Activated naive CD8-positive, alpha-beta T cell treated with anti-CD3 and anti-CD28 coated beads for 36 hours (primary cell): ENCODE results near the gene AUTS2. TPM values are rescaled to one million over a fixed set of nuclear protein-coding genes. Genes with fewer than 3 reads are reported as not detected.

Source experiments
- DNase-seq: peaks from one replicate; pipeline ENCODE4 v3.0.0; 2021
- H3K27ac Mint-ChIP-seq: one replicate; pipeline ENCODE4 v1.8.0; 2022; ENCODE audit warnings: mild to moderate bottlenecking, moderate library complexity, mixed read lengths
- H3K27me3 Mint-ChIP-seq: one replicate; pipeline ENCODE4 v1.8.0; 2022; ENCODE audit warnings: mild to moderate bottlenecking, mixed read lengths
- H3K36me3 Mint-ChIP-seq: one replicate; pipeline ENCODE4 v1.8.0; 2021; ENCODE audit warnings: mild to moderate bottlenecking, mixed read lengths
- H3K4me1 Mint-ChIP-seq: one replicate; pipeline ENCODE4 v1.8.0; 2021; ENCODE audit warnings: mixed read lengths
- H3K4me3 Mint-ChIP-seq: one replicate; pipeline ENCODE4 v1.8.0; 2022; ENCODE audit warnings: mild to moderate bottlenecking, moderate library complexity, mixed read lengths
- H3K9me3 Mint-ChIP-seq: one replicate; pipeline ENCODE4 v1.8.0; 2022; ENCODE audit warnings: mixed read lengths
- total RNA-seq, 2 experiments: library from RNA; stranded (reverse); gene quantifications; one replicate each; pipeline ENCODE4 v1.2.3, GENCODE V29; 2021

The AUTS2 gene
- total RNA-seq, 2 experiments from 2014 or later: 0.58 to 0.78 TPM

DNA sequence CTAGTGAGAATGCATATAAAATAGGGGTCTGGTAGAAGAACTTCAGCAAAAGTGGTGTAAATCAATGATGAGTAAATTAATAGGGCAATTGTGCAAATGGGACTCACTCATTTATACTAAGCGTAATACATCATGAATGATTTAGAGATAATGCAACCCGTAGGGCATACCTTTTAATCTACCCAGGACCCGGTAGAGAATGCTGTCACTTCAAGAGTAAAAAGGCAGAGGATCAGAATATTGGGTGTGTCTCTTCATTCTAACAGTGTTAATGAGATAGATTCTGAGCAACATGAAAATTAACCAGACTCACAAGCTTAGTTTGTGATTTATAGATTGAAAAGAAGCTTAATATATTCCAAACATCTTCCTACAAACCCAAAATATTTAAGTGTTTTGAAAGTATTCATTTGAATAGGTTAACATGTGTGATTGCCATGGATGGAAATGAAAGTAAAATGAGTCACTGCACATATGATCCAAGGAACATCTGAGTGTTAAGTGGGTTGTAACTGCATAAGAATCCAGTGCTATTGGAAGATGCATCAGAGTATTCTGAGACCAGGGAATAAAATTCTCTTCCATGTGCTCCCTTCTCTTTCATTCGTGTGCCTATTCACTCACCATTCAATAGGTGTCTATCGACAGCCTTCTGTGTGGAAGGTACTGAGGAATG lies 690.6 kb downstream of the AUTS2 start:
- H3K4me1 Mint-ChIP-seq: no peaks in the 10 kb centered on the region
- DNase-seq: no peak
- no peak overlapping the region for H3K27ac Mint-ChIP-seq
- H3K36me3 Mint-ChIP-seq: no peaks in the 10 kb centered on the region
- H3K4me3 Mint-ChIP-seq: no peak overlapping the region
- no peaks in the 10 kb centered on the region for H3K27me3 Mint-ChIP-seq
- H3K9me3 Mint-ChIP-seq: no peaks in the 10 kb centered on the region

GRCh38 chr7:70292716-70293115 lies 694.4 kb downstream of the AUTS2 start:
- no peak for DNase-seq
- no peak overlapping the region for H3K4me3 Mint-ChIP-seq
- no peaks in the 10 kb centered on the region for H3K27me3 Mint-ChIP-seq
- no peaks in the 10 kb centered on the region for H3K4me1 Mint-ChIP-seq
- no peak overlapping the region for H3K27ac Mint-ChIP-seq
- H3K36me3 Mint-ChIP-seq: no peaks in the 10 kb centered on the region
- no peaks in the 10 kb centered on the region for H3K9me3 Mint-ChIP-seq

GRCh38 chr7:70294211-70294911 lies 696.1 kb downstream of the AUTS2 start:
- no peaks in the 10 kb centered on the region for H3K36me3 Mint-ChIP-seq
- H3K27me3 Mint-ChIP-seq: no peaks in the 10 kb centered on the region
- no peaks in the 10 kb centered on the region for H3K9me3 Mint-ChIP-seq
- H3K4me1 Mint-ChIP-seq: no peaks in the 10 kb centered on the region
- no peak for DNase-seq
- H3K27ac Mint-ChIP-seq: no peak overlapping the region
- H3K4me3 Mint-ChIP-seq: no peak overlapping the region

GRCh38 chr7:70298780-70299471 lies 700.7 kb downstream of the AUTS2 start:
- Mint-ChIP-seq H3K4me3 (no peak overlapping the region), H3K4me1 (peaks cover 8% of the 10 kb centered on the region), H3K27me3 (no peaks in the 10 kb centered on the region), H3K36me3 (no peaks in the 10 kb centered on the region), H3K27ac (no peak overlapping the region), H3K9me3 (no peaks in the 10 kb centered on the region)
- no peak for DNase-seq

DNA sequence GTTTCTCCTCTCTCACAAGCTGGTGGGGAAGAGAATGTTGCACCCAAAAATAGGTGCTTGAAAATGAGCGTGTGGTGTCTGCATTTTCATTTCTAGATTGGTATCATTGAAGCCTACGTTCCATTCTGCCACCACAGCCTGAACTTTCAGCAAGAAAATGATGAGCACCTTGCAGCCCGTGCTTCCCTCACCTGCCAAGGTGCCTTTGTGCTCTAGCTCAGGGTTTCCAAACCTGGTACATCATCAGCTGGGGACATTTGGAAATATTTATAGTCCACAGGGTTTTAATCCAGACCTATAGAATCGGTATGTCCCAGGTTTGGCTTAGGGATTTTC lies 701.2 kb downstream of the AUTS2 start:
- H3K27ac Mint-ChIP-seq: no peak overlapping the region
- no peaks in the 10 kb centered on the region for H3K27me3 Mint-ChIP-seq
- H3K9me3 Mint-ChIP-seq: no peaks in the 10 kb centered on the region
- DNase-seq: no peak
- no peak overlapping the region for H3K4me3 Mint-ChIP-seq
- H3K4me1 Mint-ChIP-seq: peaks cover 10% of the 10 kb centered on the region
- H3K36me3 Mint-ChIP-seq: no peaks in the 10 kb centered on the region

- DNase-seq: no peak
- no peak overlapping the region for H3K27ac Mint-ChIP-seq
- H3K27me3 Mint-ChIP-seq: no peaks in the 10 kb centered on the region
- no peaks in the 10 kb centered on the region for H3K36me3 Mint-ChIP-seq
- peaks cover 10% of the 10 kb centered on the region for H3K4me1 Mint-ChIP-seq
- no peak overlapping the region for H3K4me3 Mint-ChIP-seq
- no peaks in the 10 kb centered on the region for H3K9me3 Mint-ChIP-seq
Observed at GRCh38 chr7:70301673-70302185, 703.5 kb downstream of the AUTS2 start.

DNA sequence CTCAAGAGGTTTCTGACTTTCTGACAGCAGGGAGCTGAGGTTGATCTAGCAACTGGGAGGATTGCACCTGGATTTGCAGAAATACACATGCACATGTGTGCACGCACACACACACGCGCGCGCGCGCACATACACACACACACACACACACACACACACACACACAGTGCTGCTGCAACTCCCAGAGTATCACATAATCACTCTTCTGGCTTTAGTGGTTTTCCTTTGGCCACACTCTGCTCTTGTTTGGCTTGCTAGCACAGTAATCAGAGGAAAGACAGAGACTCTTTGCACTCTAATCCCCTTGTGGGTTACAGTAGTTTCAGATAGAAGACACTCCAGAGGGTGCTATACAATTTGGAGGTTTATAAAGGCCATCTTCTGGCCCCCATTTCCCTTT lies 705.0 kb downstream of the AUTS2 start:
- no peak for DNase-seq
- Mint-ChIP-seq H3K27me3 (no peaks in the 10 kb centered on the region), H3K4me3 (no peak overlapping the region), H3K36me3 (no peaks in the 10 kb centered on the region), H3K9me3 (no peaks in the 10 kb centered on the region), H3K27ac (no peak overlapping the region), H3K4me1 (peaks cover 15% of the 10 kb centered on the region)

DNA sequence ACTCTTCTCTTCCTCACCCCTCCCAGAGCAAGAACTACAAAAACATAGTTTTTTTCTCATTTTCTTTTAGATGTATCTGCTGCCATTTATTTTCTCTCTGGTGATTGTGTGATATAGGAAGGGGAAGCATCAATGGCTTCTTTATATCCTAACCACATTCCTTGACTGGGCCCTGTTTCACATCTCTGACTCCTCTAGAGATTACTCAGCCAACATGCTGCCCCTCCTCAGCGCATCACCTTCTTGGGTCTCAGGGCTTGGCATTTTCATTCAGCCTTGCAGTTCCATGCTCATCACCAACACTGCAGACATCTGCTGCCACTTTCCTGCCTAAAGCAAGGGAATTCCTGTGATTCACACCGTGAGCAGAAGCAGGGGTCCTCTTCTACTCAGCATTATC lies 705.5 kb downstream of the AUTS2 start:
- H3K9me3 Mint-ChIP-seq: no peaks in the 10 kb centered on the region
- no peaks in the 10 kb centered on the region for H3K27me3 Mint-ChIP-seq
- H3K27ac Mint-ChIP-seq: no peak overlapping the region
- no peak overlapping the region for H3K4me3 Mint-ChIP-seq
- no peak for DNase-seq
- no peaks in the 10 kb centered on the region for H3K36me3 Mint-ChIP-seq
- H3K4me1 Mint-ChIP-seq: peaks cover 15% of the 10 kb centered on the region

GRCh38 chr7:70306173-70306572 lies 707.9 kb downstream of the AUTS2 start:
- Mint-ChIP-seq H3K4me1 (peaks cover 14% of the 10 kb centered on the region), H3K36me3 (no peaks in the 10 kb centered on the region)

GRCh38 chr7:70307544-70308106 lies 709.4 kb downstream of the AUTS2 start:
- no peak for DNase-seq
- H3K4me3 Mint-ChIP-seq: no peak overlapping the region
- peaks cover 3% of the 10 kb centered on the region for H3K9me3 Mint-ChIP-seq
- H3K4me1 Mint-ChIP-seq: peaks cover 14% of the 10 kb centered on the region
- no peaks in the 10 kb centered on the region for H3K36me3 Mint-ChIP-seq
- no peaks in the 10 kb centered on the region for H3K27me3 Mint-ChIP-seq
- no peak overlapping the region for H3K27ac Mint-ChIP-seq

More at GRCh38 chr7:70306173-70306572, 707.9 kb downstream of the AUTS2 start:
- Mint-ChIP-seq H3K27me3 (no peaks in the 10 kb centered on the region), H3K4me3 (no peak overlapping the region), H3K27ac (no peak overlapping the region), H3K9me3 (peaks cover 3% of the 10 kb centered on the region)
- DNase-seq: no peak

GRCh38 chr7:70312336-70312735 lies 714.1 kb downstream of the AUTS2 start:
- no peak for DNase-seq
- no peak overlapping the region for H3K27ac Mint-ChIP-seq
- H3K4me1 Mint-ChIP-seq: peaks cover 16% of the 10 kb centered on the region
- no peaks in the 10 kb centered on the region for H3K27me3 Mint-ChIP-seq
- no peaks in the 10 kb centered on the region for H3K36me3 Mint-ChIP-seq
- peaks cover 6% of the 10 kb centered on the region for H3K9me3 Mint-ChIP-seq
- no peak overlapping the region for H3K4me3 Mint-ChIP-seq

DNA sequence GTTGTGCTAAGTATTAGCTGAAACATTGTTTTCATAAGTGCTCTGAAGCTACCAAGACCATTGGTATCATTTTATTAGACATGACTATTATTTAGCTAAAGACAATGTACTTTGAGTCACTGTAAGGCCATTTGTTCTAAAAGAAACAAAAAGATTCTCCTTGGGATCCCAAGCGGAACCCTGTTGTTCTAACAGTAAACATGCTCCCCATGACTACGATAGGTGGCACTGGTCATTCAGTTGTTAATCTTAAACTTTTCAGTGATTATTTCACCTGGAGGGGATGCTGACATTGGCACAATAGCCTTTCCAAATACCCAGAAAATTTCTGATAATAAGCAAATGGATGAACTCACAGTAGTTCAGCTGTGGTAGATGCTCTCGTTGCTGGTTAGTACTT lies 715.0 kb downstream of the AUTS2 start:
- no peak overlapping the region for H3K4me3 Mint-ChIP-seq
- peaks cover 6% of the 10 kb centered on the region for H3K9me3 Mint-ChIP-seq
- no peak for DNase-seq
- no peaks in the 10 kb centered on the region for H3K36me3 Mint-ChIP-seq
- H3K27ac Mint-ChIP-seq: no peak overlapping the region
- no peaks in the 10 kb centered on the region for H3K27me3 Mint-ChIP-seq
- H3K4me1 Mint-ChIP-seq: peaks cover 17% of the 10 kb centered on the region

DNA sequence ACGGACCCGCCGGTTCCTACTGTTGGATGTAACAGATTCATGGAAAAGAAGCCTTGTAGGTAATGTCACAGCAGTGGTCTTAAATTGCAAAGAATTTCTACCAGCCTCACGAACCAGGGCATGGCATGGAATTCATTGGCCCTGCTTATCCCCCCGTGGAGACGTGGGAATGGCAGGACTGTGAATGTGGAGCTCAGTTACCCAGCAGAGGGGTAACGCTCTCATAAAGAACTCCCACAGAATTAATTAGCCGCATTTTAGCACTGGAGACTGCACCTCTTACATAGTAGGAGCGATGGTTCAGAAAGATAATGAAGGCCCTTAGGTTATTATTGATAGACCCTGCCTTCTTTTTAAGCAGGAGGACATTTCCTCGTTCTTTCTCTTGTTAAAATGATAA lies 715.4 kb downstream of the AUTS2 start:
- H3K27ac Mint-ChIP-seq: no peak overlapping the region
- DNase-seq: no peak
- H3K27me3 Mint-ChIP-seq: no peaks in the 10 kb centered on the region
- H3K4me3 Mint-ChIP-seq: no peak overlapping the region
- no peaks in the 10 kb centered on the region for H3K36me3 Mint-ChIP-seq
- H3K9me3 Mint-ChIP-seq: peaks cover 6% of the 10 kb centered on the region
- H3K4me1 Mint-ChIP-seq: peaks cover 19% of the 10 kb centered on the region

GRCh38 chr7:70314221-70314620 lies 715.9 kb downstream of the AUTS2 start:
- DNase-seq: no peak
- H3K27ac Mint-ChIP-seq: no peak overlapping the region
- peaks cover 23% of the 10 kb centered on the region for H3K4me1 Mint-ChIP-seq
- H3K4me3 Mint-ChIP-seq: no peak overlapping the region
- no peaks in the 10 kb centered on the region for H3K27me3 Mint-ChIP-seq
- H3K9me3 Mint-ChIP-seq: peaks cover 6% of the 10 kb centered on the region
- no peaks in the 10 kb centered on the region for H3K36me3 Mint-ChIP-seq

GRCh38 chr7:70316745-70317144 lies 718.5 kb downstream of the AUTS2 start:
- Mint-ChIP-seq H3K9me3 (peaks cover 2% of the 10 kb centered on the region), H3K27me3 (no peaks in the 10 kb centered on the region), H3K4me1 (peaks cover 23% of the 10 kb centered on the region), H3K36me3 (no peaks in the 10 kb centered on the region), H3K27ac (no peak overlapping the region), H3K4me3 (no peak overlapping the region)
- DNase-seq: peak; percentile 13
